Measurements from ENCODE around the gene CCDC192.

CCDC192 gene

DNA sequence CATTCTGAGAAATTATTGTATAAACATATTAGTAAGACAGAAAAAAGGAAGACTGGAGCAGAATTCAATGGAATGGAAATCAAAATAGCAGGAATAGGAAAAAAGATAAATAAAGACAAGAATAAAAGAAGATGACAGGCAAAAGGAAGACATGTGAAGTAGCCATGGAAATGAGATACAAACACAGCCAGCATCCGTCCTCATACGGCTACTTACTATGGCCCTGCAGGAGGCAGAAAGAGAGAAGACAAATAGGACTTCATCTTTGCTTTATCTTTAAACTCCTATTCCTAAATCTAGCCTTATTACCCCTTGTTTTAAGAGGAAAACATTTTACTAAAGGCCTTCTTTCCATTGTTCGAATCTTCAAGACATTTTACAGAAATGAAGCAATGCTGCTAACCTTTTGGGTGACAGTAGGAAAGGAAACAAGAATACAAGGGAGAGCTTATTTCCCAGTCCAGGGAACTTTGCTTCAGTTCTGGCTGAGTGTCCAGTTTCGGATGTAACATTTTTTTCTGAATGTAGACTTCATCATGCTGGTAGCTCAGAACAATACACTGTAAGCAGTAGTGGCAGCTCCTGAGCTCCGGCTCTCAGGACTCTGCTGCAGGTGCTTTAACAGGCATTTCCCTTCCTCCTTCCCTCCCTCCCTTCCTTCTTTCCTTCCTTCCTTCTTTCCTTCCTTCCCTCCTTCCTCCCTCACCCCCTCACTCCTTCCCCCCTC, 274.0 kb downstream of the CCDC192 start:
- no peak for DNase-seq (ENCODE audit: low read depth)
- TF ChIP-seq CTCF (conservative IDR thresholded peaks at IDR 0.05; ENCODE audit: low read length): no peak
- H3K4me3 ChIP-seq (ENCODE audit: low read length): no peak overlapping the region

DNA sequence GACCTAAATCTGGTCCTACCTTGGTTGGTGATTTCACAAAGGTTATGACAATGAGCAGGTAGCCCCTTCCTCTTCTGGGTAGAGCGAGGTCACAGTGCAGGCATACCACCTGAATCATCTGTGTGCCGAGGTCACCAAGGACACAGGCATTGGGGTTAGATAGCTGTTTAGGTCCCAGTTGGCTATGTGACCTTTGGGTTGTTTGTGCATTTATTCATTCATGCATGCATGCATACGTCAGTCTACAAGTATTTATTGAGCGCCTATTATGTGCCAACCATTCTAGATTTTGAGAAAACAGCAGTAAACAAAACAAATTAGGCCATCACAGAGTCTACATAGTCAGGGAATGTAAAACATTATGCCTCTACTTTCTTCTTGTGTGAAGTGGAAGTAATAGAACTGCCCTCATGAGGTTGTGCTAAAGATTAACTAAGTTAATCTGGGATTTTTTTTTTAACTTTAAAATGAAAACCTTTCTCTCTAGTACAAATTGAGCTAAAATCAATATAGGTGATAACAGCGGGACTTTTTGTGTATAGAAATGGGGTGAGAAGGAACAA, 275.6 kb downstream of the CCDC192 start:
- no peak for DNase-seq (ENCODE audit: low read depth)
- no peak overlapping the region for H3K4me3 ChIP-seq (ENCODE audit: low read length)
- TF ChIP-seq CTCF (conservative IDR thresholded peaks at IDR 0.05; ENCODE audit: low read length): no peak

GRCh38 chr5:127979475-127979874, 276.3 kb downstream of the CCDC192 start:
- H3K4me3 ChIP-seq (ENCODE audit: low read length): no peak overlapping the region
- no peak for TF ChIP-seq CTCF (conservative IDR thresholded peaks at IDR 0.05; ENCODE audit: low read length)
- no peak for DNase-seq (ENCODE audit: low read depth)

DNA sequence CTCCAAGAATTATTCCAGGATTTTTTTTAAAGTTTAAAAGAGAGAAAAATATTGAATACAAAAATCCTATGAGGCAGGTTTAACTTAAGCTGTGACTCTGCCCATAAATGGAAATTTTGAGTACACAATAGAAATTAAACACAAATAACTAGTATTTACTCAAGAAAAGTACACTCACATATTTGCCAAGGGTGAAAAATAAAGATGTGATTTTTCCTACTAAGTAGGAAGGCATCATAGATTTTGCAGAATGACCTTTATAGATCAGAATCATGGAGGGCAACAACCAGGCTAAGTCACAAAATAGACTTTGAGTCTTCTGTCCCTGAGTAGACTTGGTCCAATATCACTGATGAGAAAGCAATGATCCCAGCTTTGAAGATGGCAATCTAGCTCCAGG, 277.7 kb downstream of the CCDC192 start:
- no peak overlapping the region for H3K4me3 ChIP-seq (ENCODE audit: low read length)
- TF ChIP-seq CTCF (conservative IDR thresholded peaks at IDR 0.05; ENCODE audit: low read length): no peak
- DNase-seq (ENCODE audit: low read depth): no peak

GRCh38 chr5:127981498-127981897, 278.3 kb downstream of the CCDC192 start:
- no peak for DNase-seq (ENCODE audit: low read depth)
- no peak overlapping the region for H3K4me3 ChIP-seq (ENCODE audit: low read length)
- no peak for TF ChIP-seq CTCF (conservative IDR thresholded peaks at IDR 0.05; ENCODE audit: low read length)

- TF ChIP-seq CTCF (conservative IDR thresholded peaks at IDR 0.05; ENCODE audit: low read length): no peak
- DNase-seq (ENCODE audit: low read depth): no peak
- no peak overlapping the region for H3K4me3 ChIP-seq (ENCODE audit: low read length)
Observed at GRCh38 chr5:127985811-127986325, 282.7 kb downstream of the CCDC192 start.

All from AG10803 (cell line).